ENCODE measurements around the gene JAG1. TPM values are rescaled to one million over a fixed set of nuclear protein-coding genes. Genes with fewer than 3 reads are reported as not detected.

Gene JAG1
- total and polyA plus RNA-seq, 4 experiments from 2014 or later: 0.04 to 1.9 (median 0.45) TPM

GRCh38 chr20:10679269-10679668, 5.5 kb upstream of the JAG1 start:
- Histone ChIP-seq H3K27ac (ENCODE audit: low read depth, low read length) (no peak overlapping the region), H3K36me3 (ENCODE audit: insufficient read depth, low read length) (no peaks in the 10 kb centered on the region), H3K4me3 (ENCODE audit: low read length in 2 of 2) (no peak overlapping the region), H3K27me3 (ENCODE audit: insufficient read depth, low read length) (peaks cover 11% of the 10 kb centered on the region), H3K9me3 (ENCODE audit: control insufficient read depth in 1 of 2, low read length in 2 of 2) (no peaks in the 10 kb centered on the region), H3K4me1 (ENCODE audit: insufficient read depth, low read length) (peaks cover 8% of the 10 kb centered on the region)
- peaks cover 0 to 2% (median 0%) of the 10 kb centered on the region in 8 donors for H3K9me3 Mint-ChIP-seq
- POLR2A ChIA-PET (ENCODE audit: partially characterized antibody): no interaction called here
- H3K4me3 Mint-ChIP-seq: no peak overlapping the region
- no peak for DNase-seq
- H3K27me3 Mint-ChIP-seq: peaks cover 23 to 35% of the 10 kb centered on the region in 2 donors
- H3K4me1 Mint-ChIP-seq: peaks cover 3 to 5% (median 4%) of the 10 kb centered on the region in 4 donors
- H3K27ac Mint-ChIP-seq: no peak overlapping the region
- CTCF ChIA-PET (ENCODE audit: partially characterized antibody): no interaction called here
- intact Hi-C loops (cut with micrococcal nuclease): no loop called here
- H3K36me3 Mint-ChIP-seq: no peaks in the 10 kb centered on the region

GRCh38 chr20:10676518-10676917, 2.7 kb upstream of the JAG1 start:
- Histone ChIP-seq H3K9me3 (ENCODE audit: control insufficient read depth in 1 of 2, low read length in 2 of 2) (no peaks in the 10 kb centered on the region), H3K27ac (ENCODE audit: low read depth, low read length) (no peak overlapping the region), H3K36me3 (ENCODE audit: insufficient read depth, low read length) (no peaks in the 10 kb centered on the region), H3K4me3 (ENCODE audit: low read length in 2 of 2) (no peak overlapping the region), H3K4me1 (ENCODE audit: insufficient read depth, low read length) (peaks cover 17% of the 10 kb centered on the region), H3K27me3 (ENCODE audit: insufficient read depth, low read length) (peaks cover 11% of the 10 kb centered on the region)
- ChIA-PET CTCF (ENCODE audit: partially characterized antibody) (no interaction called here), POLR2A (ENCODE audit: partially characterized antibody) (no interaction called here)
- Mint-ChIP-seq H3K27me3 (peaks cover 32 to 33% of the 10 kb centered on the region in 2 donors), H3K4me1 (peaks cover 3 to 22% (median 11%) of the 10 kb centered on the region in 4 donors), H3K27ac (no peak overlapping the region), H3K36me3 (no peaks in the 10 kb centered on the region), H3K9me3 (peaks cover 0 to 2% (median 0%) of the 10 kb centered on the region in 8 donors), H3K4me3 (peak overlapping the region in 1 of 8 donors; percentile 35)
- DNase-seq: no peak
- intact Hi-C loops (cut with micrococcal nuclease): no loop called here

- intact Hi-C loops (cut with micrococcal nuclease): no loop called here
- Histone ChIP-seq H3K4me1 (ENCODE audit: insufficient read depth, low read length) (peaks cover 17% of the 10 kb centered on the region), H3K9me3 (ENCODE audit: control insufficient read depth in 1 of 2, low read length in 2 of 2) (no peaks in the 10 kb centered on the region), H3K36me3 (ENCODE audit: insufficient read depth, low read length) (no peaks in the 10 kb centered on the region), H3K27ac (ENCODE audit: low read depth, low read length) (no peak overlapping the region), H3K27me3 (ENCODE audit: insufficient read depth, low read length) (peaks cover 11% of the 10 kb centered on the region), H3K4me3 (ENCODE audit: low read length in 2 of 2) (no peak overlapping the region)
- H3K9me3 Mint-ChIP-seq: peaks cover 0 to 2% (median 0%) of the 10 kb centered on the region in 8 donors
- DNase-seq: no peak
- ChIA-PET CTCF (ENCODE audit: partially characterized antibody) (interaction anchor here (0.7 kb wide), 1 partner anchor 12 kb away, joined by 4 read pairs; no protein-coding TSS in a partner anchor), POLR2A (ENCODE audit: partially characterized antibody) (no interaction called here)
- H3K36me3 Mint-ChIP-seq: no peaks in the 10 kb centered on the region
- peaks cover 4 to 33% (median 19%) of the 10 kb centered on the region in 4 donors for H3K4me1 Mint-ChIP-seq
- H3K27me3 Mint-ChIP-seq: peaks cover 36 to 44% of the 10 kb centered on the region in 2 donors
- peak overlapping the region; percentile 68 to 88 (median 82) for H3K4me3 Mint-ChIP-seq
- no peak overlapping the region for H3K27ac Mint-ChIP-seq
Measured at GRCh38 chr20:10675450-10675848, 1.6 kb upstream of the JAG1 start.

DNA sequence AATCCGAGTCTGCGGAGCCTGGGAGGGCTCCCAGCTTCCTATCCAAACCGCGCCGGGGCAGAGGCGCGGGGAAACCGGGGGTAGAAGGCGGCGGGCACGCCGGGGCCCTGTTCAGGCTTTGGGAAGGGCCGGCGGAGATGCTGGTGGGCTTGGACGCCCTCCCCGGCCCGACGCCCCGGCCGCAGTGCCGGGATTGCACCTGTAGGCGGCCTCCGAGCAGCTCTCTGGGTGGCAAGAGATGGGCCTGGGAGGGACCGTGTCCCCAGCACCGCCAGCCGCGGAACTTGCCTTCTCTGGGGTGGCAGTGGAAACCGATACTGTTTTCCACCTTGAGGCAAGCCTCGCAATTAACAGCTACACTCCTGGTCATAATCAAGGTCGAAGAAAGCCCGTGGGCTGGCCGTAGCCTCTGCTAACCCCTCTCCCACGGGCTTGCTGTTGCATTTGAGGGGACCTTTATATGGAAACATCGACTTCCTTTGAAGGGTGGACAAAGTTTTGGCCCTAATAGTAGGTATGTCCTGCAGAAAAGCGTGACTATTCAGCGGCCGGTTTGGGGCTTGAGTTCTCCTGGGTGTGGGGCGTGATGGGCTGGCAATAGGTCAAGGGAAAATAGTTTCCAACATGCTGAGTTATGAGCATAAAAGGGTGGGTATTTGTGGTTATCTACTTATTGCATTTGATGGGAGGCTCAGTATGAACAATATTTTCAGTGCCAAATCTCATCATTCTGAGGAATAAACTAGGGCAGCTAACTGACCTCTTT, 1.1 kb upstream of the JAG1 start:
- Mint-ChIP-seq H3K27me3 (peaks cover 42 to 49% of the 10 kb centered on the region in 2 donors), H3K9me3 (peaks cover 0 to 2% (median 0%) of the 10 kb centered on the region in 8 donors), H3K27ac (no peak overlapping the region), H3K4me1 (peaks cover 4 to 35% (median 21%) of the 10 kb centered on the region in 4 donors), H3K36me3 (no peaks in the 10 kb centered on the region), H3K4me3 (peak overlapping the region; percentile 47 to 88 (median 82))
- Histone ChIP-seq H3K27ac (ENCODE audit: low read depth, low read length) (no peak overlapping the region), H3K27me3 (ENCODE audit: insufficient read depth, low read length) (peaks cover 11% of the 10 kb centered on the region), H3K36me3 (ENCODE audit: insufficient read depth, low read length) (no peaks in the 10 kb centered on the region), H3K4me3 (ENCODE audit: low read length in 2 of 2) (no peak overlapping the region), H3K9me3 (ENCODE audit: control insufficient read depth in 1 of 2, low read length in 2 of 2) (no peaks in the 10 kb centered on the region), H3K4me1 (ENCODE audit: insufficient read depth, low read length) (peaks cover 17% of the 10 kb centered on the region)
- ChIA-PET POLR2A (ENCODE audit: partially characterized antibody) (no interaction called here), CTCF (ENCODE audit: partially characterized antibody) (no interaction called here)
- intact Hi-C loops (cut with micrococcal nuclease): no loop called here
- DNase-seq: peak in 1 of 5 donors; percentile 31

- peaks cover 17% of the 10 kb centered on the region for H3K4me1 ChIP-seq (ENCODE audit: insufficient read depth, low read length)
- POLR2A ChIA-PET (ENCODE audit: partially characterized antibody): no interaction called here
- no peaks in the 10 kb centered on the region for H3K36me3 ChIP-seq (ENCODE audit: insufficient read depth, low read length)
- H3K4me3 ChIP-seq (ENCODE audit: low read length in 2 of 2): peak overlapping the region in 1 of 2 donors; percentile 38
- Mint-ChIP-seq H3K36me3 (no peaks in the 10 kb centered on the region), H3K4me1 (peaks cover 4 to 35% (median 21%) of the 10 kb centered on the region in 4 donors), H3K4me3 (peak overlapping the region; percentile 77 to 87 (median 84)), H3K9me3 (peaks cover 0 to 2% (median 0%) of the 10 kb centered on the region in 8 donors), H3K27ac (peak overlapping the region in 1 of 7 donors; percentile 84), H3K27me3 (peaks cover 40 to 53% of the 10 kb centered on the region in 2 donors)
- H3K9me3 ChIP-seq (ENCODE audit: control insufficient read depth in 1 of 2, low read length in 2 of 2): no peaks in the 10 kb centered on the region
- peaks cover 11% of the 10 kb centered on the region for H3K27me3 ChIP-seq (ENCODE audit: insufficient read depth, low read length)
- intact Hi-C loops (cut with micrococcal nuclease): no loop called here
- no peak for DNase-seq
- H3K27ac ChIP-seq (ENCODE audit: low read depth, low read length): no peak overlapping the region
- CTCF ChIA-PET (ENCODE audit: partially characterized antibody): interaction anchor here (0.9 kb wide), 1 partner anchor 16 kb away, joined by 3 read pairs; no protein-coding TSS in a partner anchor
Measured at GRCh38 chr20:10673176-10673841, 490 bp downstream of the JAG1 start.

DNA sequence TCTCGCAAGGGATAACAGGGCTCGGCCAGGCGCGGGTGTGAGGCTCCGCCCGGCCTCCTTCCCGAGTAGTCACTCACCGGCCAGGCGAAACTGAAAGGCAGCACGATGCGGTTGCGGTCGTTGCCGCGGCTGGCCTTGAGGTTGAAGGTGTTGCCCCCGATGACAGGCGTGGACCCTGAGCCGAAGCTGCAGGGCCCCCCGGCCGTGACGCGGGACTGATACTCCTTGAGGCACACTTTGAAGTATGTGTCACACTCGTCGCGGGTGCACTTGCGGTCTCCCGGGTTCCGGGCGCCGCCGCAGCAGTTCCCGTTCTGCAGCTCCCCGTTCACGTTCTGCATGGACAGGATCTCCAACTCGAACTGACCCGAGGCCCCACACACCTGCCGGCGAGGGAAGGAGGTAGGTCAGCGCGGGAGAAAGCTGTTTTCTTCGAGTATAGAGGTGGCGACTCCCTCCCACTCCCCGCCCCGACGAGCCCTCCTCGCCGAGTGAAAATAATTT, 1.1 kb downstream of the JAG1 start:
- H3K36me3 Mint-ChIP-seq: no peaks in the 10 kb centered on the region
- POLR2A ChIA-PET (ENCODE audit: partially characterized antibody): no interaction called here
- Histone ChIP-seq H3K27me3 (ENCODE audit: insufficient read depth, low read length) (peaks cover 11% of the 10 kb centered on the region), H3K27ac (ENCODE audit: low read depth, low read length) (no peak overlapping the region), H3K9me3 (ENCODE audit: control insufficient read depth in 1 of 2, low read length in 2 of 2) (no peaks in the 10 kb centered on the region), H3K4me1 (ENCODE audit: insufficient read depth, low read length) (peaks cover 17% of the 10 kb centered on the region), H3K4me3 (ENCODE audit: low read length in 2 of 2) (peak overlapping the region; percentile 36 to 38), H3K36me3 (ENCODE audit: insufficient read depth, low read length) (no peaks in the 10 kb centered on the region)
- peaks cover 37 to 52% of the 10 kb centered on the region in 2 donors for H3K27me3 Mint-ChIP-seq
- H3K4me3 Mint-ChIP-seq: peak overlapping the region; percentile 77 to 85 (median 82)
- H3K27ac Mint-ChIP-seq: peak overlapping the region in 3 of 7 donors; percentile 24 to 66 (median 48)
- CTCF ChIA-PET (ENCODE audit: partially characterized antibody): no interaction called here
- H3K9me3 Mint-ChIP-seq: peaks cover 0 to 2% (median 0%) of the 10 kb centered on the region in 8 donors
- peaks cover 4 to 35% (median 21%) of the 10 kb centered on the region in 4 donors for H3K4me1 Mint-ChIP-seq
- intact Hi-C loops (cut with micrococcal nuclease): no loop called here
- peak in 3 of 5 donors; percentile 12 to 54 (median 31) for DNase-seq
